GM23338 (cell line): Measurements from ENCODE around the gene DHX58. TPM values are rescaled to one million over a fixed set of nuclear protein-coding genes. Genes with fewer than 3 reads are reported as not detected.

Source experiments
- ATAC-seq: fragments of 200-7000 bp; cut with Tn5 transposase; 3 replicates; pipeline ENCODE4 v1.9.1; 2020
- DNase-seq: peaks from one replicate; pipeline ENCODE4 v3.0.0-alpha.2; 2015; ENCODE audit warnings: low spot score
- H2AFZ ChIP-seq: fragments of 200-600 bp; sonication (generic); 2 replicates; pipeline ENCODE4 v1.8.0; 2016; ENCODE audit warnings: antibody characterized with exemption, mild to moderate bottlenecking, moderate library complexity
- H3F3A ChIP-seq: fragments of 200-600 bp; sonication (generic); replicated peaks from 2 replicates; pipeline ENCODE4 v1.8.0; 2017; ENCODE audit warnings: antibody characterized with exemption, mixed run types, low read depth
- H3K27ac ChIP-seq: fragments of 200-600 bp; sonication (generic); 2 replicates; pipeline ENCODE4 v1.6.1; 2016; ENCODE audit warnings: low read depth
- H3K27me3 ChIP-seq: fragments of 200-600 bp; sonication (generic); 2 replicates; pipeline ENCODE4 v1.8.0; 2016; ENCODE audit warnings: mild to moderate bottlenecking, mixed run types, moderate library complexity; ENCODE audit not compliant: insufficient read depth
- H3K36me3 ChIP-seq: fragments of 200-600 bp; sonication (generic); 2 replicates; pipeline ENCODE4 v1.8.0; 2016; ENCODE audit warnings: mild to moderate bottlenecking; ENCODE audit not compliant: insufficient read depth
- H3K4me1 ChIP-seq: fragments of 200-600 bp; sonication (generic); 2 replicates; pipeline ENCODE4 v1.8.0; 2016; ENCODE audit warnings: mild to moderate bottlenecking, moderate library complexity; ENCODE audit not compliant: insufficient read depth
- H3K4me2 ChIP-seq: fragments of 200-600 bp; sonication (generic); 2 replicates; pipeline ENCODE4 v1.7.1; 2017; ENCODE audit warnings: mixed run types
- H3K4me3 ChIP-seq: fragments of 200-600 bp; sonication (generic); 2 replicates; pipeline ENCODE4 v1.6.1; 2016; ENCODE audit warnings: mixed run types
- H3K79me2 ChIP-seq: fragments of 200-600 bp; sonication (generic); replicated peaks from 2 replicates; pipeline ENCODE4 v1.8.0; 2017; ENCODE audit warnings: mild to moderate bottlenecking; ENCODE audit not compliant: insufficient read depth
- H3K9me2 ChIP-seq: fragments of 200-600 bp; sonication (generic); 2 replicates; pipeline ENCODE4 v1.8.0; 2017; ENCODE audit not compliant: insufficient read depth
- H4K20me1 ChIP-seq: fragments of 200-600 bp; sonication (generic); replicated peaks from 2 replicates; pipeline ENCODE4 v1.8.0; 2017; ENCODE audit warnings: mild to moderate bottlenecking; ENCODE audit not compliant: insufficient read depth
- H3K27ac Mint-ChIP-seq: 2 replicates; pipeline ENCODE4 v1.8.0; 2020; ENCODE audit warnings: inconsistent platforms, mild to moderate bottlenecking, moderate library complexity, mixed read lengths
- H3K27me3 Mint-ChIP-seq: 3 replicates; pipeline ENCODE4 v1.8.0; 2022; ENCODE audit warnings: low read depth, mild to moderate bottlenecking, moderate library complexity, mixed read lengths, inconsistent platforms; ENCODE audit not compliant: insufficient read depth, poor library complexity
- H3K36me3 Mint-ChIP-seq: 3 replicates; pipeline ENCODE4 v1.8.0; 2021; ENCODE audit warnings: low read depth, mild to moderate bottlenecking, inconsistent platforms, moderate library complexity, mixed read lengths
- H3K4me1 Mint-ChIP-seq: 3 replicates; pipeline ENCODE4 v1.8.0; 2020; ENCODE audit warnings: mild to moderate bottlenecking, inconsistent platforms, mixed read lengths
- H3K4me3 Mint-ChIP-seq: 3 replicates; pipeline ENCODE4 v1.8.0; 2021; ENCODE audit warnings: moderate library complexity, mild to moderate bottlenecking, inconsistent platforms, mixed read lengths
- H3K9me3 Mint-ChIP-seq: 3 replicates; pipeline ENCODE4 v1.8.0; 2020; ENCODE audit warnings: moderate library complexity, mild to moderate bottlenecking, inconsistent platforms, mixed read lengths
- JUNB ChIP-seq: IDR thresholded peaks from one replicate; pipeline ENCODE4 v1.6.1; 2016; ENCODE audit warnings: antibody characterized with exemption; ENCODE audit not compliant: unreplicated experiment
- POLR2AphosphoS5 ChIP-seq: IDR thresholded peaks from 2 replicates; pipeline ENCODE4 v1.6.1; 2016; ENCODE audit warnings: antibody characterized with exemption, low read depth
- STAT1 ChIP-seq: IDR thresholded peaks from one replicate; pipeline ENCODE4 v1.6.1; 2016; ENCODE audit warnings: antibody characterized with exemption; ENCODE audit not compliant: unreplicated experiment
- ZNF331 ChIP-seq: fragments of 250-450 bp; sonication (Bioruptor Pico); IDR thresholded peaks from 2 replicates; pipeline ENCODE4 v1.5.0; 2020; ENCODE audit warnings: low read depth, mild to moderate bottlenecking, moderate library complexity
- polyA plus RNA-seq: library from polyadenylated mRNA; unstranded; fragments of >200 nt; fragmentation: Nextera tagmentation; extraction: Ambion mirVana; gene quantifications from 2 replicates; pipeline ENCODE4 v1.2.1, GENCODE V29; 2016
- total RNA-seq: library from RNA; depleted of rRNA; stranded (reverse); fragments of >200 nt; shearing (Covaris generic); gene quantifications from 2 replicates; pipeline ENCODE4 v1.2.3, GENCODE V29; 2014
- TF ChIP-seq, protein P1 (sequence below), 2 experiments: fragments of 200-600 bp in 1 of 2; sonication (generic) in 1 of 2; conservative IDR thresholded peaks; 2 replicates each; pipeline versions ENCODE4 v1.5.1 to v1.6.1; 2016 to 2017; ENCODE audit warnings: antibody characterized with exemption in 2 of 2, low read depth in 2 of 2, mild to moderate bottlenecking in 2 of 2, moderate library complexity in 1 of 2

The DHX58 gene
- total and polyA plus RNA-seq, 2 experiments from 2014 or later = 4.1 to 6.6 TPM

DNA sequence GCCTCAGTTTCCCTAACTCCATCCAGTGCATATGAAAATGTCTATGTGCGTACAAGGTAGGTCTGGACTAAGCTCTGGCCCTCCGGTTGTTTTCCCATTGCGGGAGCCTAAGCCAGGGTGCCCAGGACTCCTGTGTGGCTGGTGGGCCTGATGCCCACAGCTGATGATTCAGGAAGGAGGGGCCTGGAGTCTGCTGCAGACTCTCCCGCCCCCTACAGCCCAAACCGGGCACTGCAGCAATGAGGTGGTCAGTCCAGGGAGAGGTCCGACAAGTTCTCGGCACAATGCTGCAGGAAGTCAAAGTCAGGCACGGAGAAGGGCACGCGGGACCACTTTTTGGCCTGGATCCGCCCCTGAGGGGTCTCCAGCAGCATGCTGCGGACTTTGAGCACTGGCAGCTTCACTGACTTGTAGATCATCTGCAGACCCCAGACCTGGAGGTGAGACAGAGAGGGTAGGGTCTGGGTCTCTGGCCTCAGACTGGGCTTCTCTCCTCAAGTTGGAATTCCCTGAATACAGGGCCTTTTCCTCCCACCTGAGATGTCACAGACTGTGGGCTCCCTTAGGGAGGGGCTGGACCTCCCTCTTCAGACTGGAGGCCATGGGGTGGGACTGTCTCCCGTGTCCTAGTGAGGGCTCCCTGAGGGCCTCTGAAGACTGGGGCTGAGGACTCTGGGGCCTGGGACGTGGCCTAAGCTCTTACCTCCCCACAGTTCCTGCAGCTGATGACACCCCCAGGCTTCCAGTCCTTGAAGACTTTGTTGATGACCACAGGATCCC, 10.8 kb downstream of the DHX58 start:
- Histone ChIP-seq H3K79me2 (no peaks in the 10 kb centered on the region), H3K9me2 (no peaks in the 10 kb centered on the region), H3K4me1 (peaks cover 5% of the 10 kb centered on the region; the same call in 1 of the 2 replicates), H3K4me3 (no peak overlapping the region), H2AFZ (peak overlapping the region; percentile 75), H4K20me1 (no peaks in the 10 kb centered on the region), H3K27me3 (peaks cover 26% of the 10 kb centered on the region), H3F3A (no peaks in the 10 kb centered on the region), H3K4me2 (peak overlapping the region; percentile 48; the same call in 1 of the 2 replicates), H3K27ac (no peak overlapping the region), H3K36me3 (no peaks in the 10 kb centered on the region)
- Mint-ChIP-seq H3K27ac (no peak overlapping the region), H3K36me3 (no peaks in the 10 kb centered on the region; the same call in 2 of the 3 replicates), H3K4me3 (no peak overlapping the region), H3K4me1 (peaks cover 19% of the 10 kb centered on the region), H3K27me3 (peaks cover 30% of the 10 kb centered on the region), H3K9me3 (no peaks in the 10 kb centered on the region; the same call in 2 of the 3 replicates)
- DNase-seq = peak; percentile 88
- ATAC-seq = peak; percentile 76
- TF ChIP-seq, protein P1, sequence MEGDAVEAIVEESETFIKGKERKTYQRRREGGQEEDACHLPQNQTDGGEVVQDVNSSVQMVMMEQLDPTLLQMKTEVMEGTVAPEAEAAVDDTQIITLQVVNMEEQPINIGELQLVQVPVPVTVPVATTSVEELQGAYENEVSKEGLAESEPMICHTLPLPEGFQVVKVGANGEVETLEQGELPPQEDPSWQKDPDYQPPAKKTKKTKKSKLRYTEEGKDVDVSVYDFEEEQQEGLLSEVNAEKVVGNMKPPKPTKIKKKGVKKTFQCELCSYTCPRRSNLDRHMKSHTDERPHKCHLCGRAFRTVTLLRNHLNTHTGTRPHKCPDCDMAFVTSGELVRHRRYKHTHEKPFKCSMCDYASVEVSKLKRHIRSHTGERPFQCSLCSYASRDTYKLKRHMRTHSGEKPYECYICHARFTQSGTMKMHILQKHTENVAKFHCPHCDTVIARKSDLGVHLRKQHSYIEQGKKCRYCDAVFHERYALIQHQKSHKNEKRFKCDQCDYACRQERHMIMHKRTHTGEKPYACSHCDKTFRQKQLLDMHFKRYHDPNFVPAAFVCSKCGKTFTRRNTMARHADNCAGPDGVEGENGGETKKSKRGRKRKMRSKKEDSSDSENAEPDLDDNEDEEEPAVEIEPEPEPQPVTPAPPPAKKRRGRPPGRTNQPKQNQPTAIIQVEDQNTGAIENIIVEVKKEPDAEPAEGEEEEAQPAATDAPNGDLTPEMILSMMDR (conservative IDR thresholded peaks at IDR 0.05; ENCODE audit: low read depth in 2 of 2) = peak; percentile 91 to 98
- TF ChIP-seq POLR2AphosphoS5 (no peak), ZNF331 (CRISPR knock-in tag) (no peak), STAT1 (no peak), JUNB (no peak)

DNA sequence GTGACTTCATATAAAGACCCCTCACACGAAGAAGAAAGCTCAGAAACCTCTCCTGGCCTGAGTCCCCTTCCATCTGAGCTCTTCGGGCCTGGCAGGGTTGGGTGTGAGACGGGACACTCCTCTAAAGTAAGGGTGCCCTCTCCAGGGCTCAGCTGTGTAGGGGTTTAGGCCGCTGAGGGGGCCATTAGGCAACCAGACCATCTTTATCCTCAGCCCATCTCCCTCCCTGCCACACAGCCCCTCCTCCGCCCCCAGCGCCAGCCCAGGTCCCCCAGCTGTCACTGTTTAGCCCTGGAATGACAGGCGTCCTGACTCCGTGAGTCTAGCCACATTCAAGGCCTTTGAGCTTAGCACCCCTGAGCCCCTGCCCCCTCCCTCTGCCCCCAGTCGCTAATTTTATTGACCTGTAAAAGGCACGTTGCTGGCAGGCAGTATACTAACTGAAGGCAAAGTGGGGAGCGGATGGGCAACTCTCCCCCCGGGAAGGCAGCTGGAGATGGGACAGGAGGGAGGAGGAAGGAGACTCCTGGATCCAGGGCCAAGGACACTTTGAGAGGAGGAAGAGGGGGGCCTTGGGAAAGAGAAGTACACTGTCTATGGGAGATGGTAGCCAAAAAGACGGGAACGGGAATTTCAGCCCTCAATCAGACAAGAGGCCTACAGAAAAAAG, 13.6 kb downstream of the DHX58 start:
- TF ChIP-seq, protein P1 (conservative IDR thresholded peaks at IDR 0.05; ENCODE audit: low read depth in 2 of 2) = peak in 1 of 2 experiments; percentile 19; a peak in 2 of 4 replicates
- TF ChIP-seq STAT1 = no peak
- TF ChIP-seq POLR2AphosphoS5 = no peak
- Histone ChIP-seq H3K36me3 (no peaks in the 10 kb centered on the region), H3K27me3 (peaks cover 34% of the 10 kb centered on the region), H3K4me3 (peak overlapping the region; percentile 74), H2AFZ (peak overlapping the region; percentile 81; the same call in 1 of the 2 replicates), H3K9me2 (no peaks in the 10 kb centered on the region), H3K4me2 (peak overlapping the region; percentile 93), H3K27ac (no peak overlapping the region), H3F3A (no peaks in the 10 kb centered on the region), H3K4me1 (peaks cover 5% of the 10 kb centered on the region; the same call in 1 of the 2 replicates), H4K20me1 (no peaks in the 10 kb centered on the region), H3K79me2 (no peaks in the 10 kb centered on the region)
- Mint-ChIP-seq H3K36me3 (no peaks in the 10 kb centered on the region; the same call in 2 of the 3 replicates), H3K4me1 (peaks cover 22% of the 10 kb centered on the region), H3K27ac (no peak overlapping the region), H3K27me3 (peaks cover 30% of the 10 kb centered on the region), H3K9me3 (no peaks in the 10 kb centered on the region; the same call in 1 of the 3 replicates), H3K4me3 (peak overlapping the region; percentile 56; the same call in 2 of the 3 replicates)
- peak; percentile 18 for ATAC-seq
- DNase-seq = peak; percentile 36
